ENCODE measurements around the gene GRID1.

The GRID1 gene

DNA sequence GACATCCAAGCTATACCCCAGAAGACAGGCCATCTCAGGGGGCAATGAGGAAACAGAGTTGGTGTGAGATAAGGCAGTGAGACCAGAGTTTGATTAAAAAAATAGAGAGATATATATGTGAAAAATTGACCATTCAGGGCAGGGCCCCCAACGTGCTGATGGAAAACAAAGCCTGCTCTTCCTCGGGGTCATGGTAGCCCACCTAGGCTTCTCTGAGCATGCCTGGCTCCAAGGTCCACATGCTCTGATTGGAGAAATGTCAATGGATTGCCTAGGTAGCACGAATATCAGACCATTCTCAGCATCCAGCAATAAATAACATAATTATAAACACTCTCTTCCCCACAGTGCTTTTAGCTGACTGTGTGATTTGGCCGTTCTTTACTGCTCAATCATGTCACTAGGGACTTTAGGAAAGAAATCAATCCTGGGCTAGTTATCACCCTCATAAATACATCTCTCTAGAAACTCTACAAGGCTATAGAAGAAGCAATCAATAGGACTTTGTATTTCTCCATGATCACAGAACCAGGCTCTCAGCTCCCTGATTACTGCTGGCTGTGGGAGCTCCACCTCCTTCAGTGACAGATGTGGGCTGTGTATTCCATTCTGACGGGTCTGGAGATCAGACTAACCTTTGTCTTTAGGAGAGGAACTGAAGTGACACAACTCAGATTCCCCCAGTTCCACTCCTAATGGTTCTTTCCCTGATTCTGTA, 766.4 kb downstream of the GRID1 start:
- no peak for DNase-seq

DNA sequence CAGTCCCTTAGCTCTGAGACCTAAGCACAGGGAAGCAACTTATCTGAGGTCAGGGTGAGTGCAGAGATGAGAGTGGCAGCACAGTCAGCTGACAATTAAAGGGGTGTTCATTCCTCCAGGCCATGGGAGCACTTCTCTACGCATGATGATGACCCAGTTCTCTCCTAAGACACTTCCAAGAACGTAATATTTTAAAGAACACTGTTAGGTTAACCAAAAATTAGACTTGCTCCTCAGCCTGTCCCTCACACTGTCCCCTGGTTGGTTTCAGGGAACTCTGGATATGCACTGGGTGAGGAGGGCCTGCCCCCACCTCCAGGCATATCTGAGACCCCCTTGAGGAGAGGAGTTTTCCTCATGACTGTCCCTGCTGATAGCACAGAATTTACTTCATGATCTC, 767.5 kb downstream of the GRID1 start:
- no peak for DNase-seq

DNA sequence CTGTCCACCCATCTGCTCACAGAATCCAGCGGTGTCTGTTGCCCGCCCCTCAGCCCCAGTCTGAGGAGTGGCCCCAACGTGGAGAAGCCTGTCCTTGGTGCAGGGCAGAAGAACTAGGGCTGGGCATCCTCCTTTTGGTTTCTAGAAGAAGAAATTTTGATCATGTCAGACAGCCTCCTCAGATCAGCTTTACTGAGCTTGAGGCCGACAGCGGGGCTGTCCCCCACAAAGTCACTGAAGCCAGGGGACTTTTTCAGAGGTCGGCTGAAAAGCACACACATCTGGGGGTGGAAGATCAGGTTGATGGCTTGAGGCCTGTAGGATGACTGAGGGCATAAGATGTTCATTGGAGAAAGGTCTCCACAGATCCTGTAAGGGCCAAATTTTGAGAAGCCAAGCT, 767.9 kb downstream of the GRID1 start:
- no peak for DNase-seq

DNA sequence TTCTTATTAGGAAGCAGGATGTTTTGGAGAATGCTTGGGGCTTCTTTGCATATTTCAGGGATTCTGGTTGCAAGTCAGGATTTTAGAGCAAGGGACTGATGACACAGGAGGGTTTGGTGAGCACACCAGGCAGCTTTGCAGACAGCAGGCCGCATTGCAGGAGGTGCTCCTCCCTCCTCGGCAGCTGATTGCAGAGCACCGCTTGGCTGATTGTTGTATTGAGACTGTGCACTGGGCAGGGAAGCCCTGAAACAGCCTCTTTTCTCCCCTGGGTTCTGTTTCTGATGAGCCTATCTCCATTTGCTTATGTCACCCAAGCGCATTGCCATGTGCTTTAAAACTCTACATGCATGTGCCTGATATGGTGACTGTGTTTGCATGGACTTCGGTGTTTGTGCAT, 769.6 kb downstream of the GRID1 start:
- no peak for DNase-seq

DNA sequence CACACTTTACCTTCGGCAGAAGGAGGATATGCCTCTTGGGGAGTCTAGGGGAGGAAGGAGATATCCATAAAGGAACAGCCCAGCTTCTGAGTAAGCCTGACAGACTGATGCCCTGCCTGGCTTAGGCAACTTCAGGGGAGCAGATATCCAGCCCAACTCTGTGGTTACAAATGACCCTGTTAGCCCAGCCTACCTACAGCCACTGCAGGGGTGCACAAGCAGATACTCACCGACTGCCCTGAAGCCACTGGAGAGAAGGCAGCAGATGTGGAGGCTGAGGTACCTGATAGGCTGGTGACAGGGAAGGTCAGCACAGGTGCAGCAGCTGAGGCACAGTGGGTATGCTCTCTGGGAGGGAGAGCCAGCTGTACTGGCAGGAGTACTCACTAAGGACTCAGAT, 770.2 kb downstream of the GRID1 start:
- DNase-seq = no peak

DNA sequence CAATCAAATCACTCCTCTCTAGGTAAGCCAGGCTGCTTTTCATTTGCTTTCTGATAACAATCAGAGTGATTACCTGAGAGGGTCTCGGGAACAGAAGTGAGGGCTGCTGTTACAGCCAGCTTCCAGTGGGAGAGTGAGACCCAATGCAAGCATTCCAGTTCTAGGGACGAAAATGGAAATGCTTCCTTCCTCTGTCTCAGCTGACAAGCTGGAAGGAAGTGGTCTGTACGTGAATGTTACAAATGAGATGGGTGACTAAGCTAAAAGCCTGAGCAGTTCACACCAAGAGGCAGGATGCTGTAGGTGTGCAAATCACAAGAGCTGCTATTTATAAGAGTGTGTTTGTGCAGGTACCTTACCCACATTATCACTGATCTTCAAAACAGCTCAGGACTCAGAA, 772.4 kb downstream of the GRID1 start:
- no peak for DNase-seq

DNA sequence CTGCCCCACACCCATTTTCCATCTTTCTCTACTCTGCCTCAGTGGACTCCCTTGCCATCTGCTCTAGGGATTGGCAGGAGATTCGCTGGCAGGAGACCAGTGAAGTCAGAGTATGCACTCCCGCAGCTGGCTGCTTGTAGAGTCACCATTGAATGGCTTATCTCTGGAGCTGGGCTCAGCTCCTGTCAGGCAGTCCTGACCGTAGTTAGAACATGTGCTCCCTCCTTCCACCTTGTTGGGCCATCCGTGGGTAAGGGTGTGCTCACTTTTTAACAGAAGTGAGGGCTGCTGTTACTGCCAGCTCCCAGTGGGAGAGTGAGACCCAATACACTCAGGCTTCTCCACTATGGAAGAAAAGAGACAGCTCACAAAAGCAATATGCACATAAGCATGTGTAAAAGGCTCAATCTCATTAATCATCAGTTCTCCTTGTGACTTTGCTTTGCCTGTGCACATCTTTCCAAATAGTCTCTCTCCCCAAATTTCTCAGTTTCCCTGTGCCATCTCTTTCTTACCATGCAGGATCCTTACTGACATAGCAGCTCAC, 773.3 kb downstream of the GRID1 start:
- DNase-seq = no peak

DNA sequence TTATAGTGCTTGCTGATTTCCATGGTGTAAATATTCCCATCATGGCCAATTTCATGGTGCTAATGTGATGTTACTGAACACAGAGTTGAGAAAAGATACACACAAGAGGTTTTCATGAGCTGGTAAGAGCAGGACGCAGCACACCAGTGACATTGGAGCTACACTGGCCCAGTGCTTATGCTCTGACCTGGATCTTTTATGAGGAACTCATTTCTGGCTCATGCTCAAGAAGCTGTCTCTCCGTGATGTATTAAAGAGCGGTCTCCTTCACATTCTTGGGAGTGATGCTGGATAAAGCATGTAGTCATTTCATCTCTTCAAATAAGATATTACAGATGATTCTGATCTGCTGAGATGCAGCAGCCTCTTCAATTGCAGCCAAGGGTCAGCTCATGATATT, 785.2 kb downstream of the GRID1 start:
- no peak for DNase-seq

DNA sequence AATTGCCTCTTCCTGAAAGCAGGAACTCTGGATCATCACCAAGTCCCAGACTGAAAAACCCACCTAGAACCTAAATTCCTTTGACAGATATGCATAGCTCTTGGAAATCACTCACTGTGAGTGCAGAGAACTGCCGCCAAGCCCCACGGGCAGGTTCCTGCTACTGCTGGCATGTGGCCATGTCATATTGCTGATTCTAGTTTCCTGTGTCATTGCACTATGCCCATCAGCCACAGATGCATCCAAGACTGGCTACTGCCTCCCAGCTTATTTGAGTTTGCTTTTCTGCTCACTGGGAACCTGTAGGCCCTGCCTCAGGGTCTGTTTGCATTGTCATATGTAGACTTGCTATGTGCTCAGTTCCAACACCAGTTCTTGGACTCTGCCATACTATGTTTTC, 786.0 kb downstream of the GRID1 start:
- DNase-seq = no peak

DNA sequence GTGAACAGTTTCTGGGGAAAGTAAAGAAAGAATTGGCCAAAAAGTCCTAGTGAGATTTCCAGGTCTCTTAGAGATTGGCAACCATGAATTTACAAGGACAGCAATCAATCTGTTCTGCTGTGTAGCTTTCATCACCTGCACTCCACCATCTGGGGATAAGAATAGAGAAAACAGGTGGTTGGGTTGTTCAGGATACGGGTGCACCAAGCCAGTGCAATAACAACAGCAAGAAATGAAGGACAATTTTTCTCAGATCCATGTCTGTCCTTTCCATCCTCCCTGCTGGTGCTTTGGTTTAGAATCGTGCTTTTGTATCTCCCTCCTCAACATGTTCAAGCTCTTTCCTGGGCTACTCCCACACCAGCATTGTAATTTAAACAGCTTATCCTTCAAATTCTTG, 787.7 kb downstream of the GRID1 start:
- DNase-seq = no peak

DNA sequence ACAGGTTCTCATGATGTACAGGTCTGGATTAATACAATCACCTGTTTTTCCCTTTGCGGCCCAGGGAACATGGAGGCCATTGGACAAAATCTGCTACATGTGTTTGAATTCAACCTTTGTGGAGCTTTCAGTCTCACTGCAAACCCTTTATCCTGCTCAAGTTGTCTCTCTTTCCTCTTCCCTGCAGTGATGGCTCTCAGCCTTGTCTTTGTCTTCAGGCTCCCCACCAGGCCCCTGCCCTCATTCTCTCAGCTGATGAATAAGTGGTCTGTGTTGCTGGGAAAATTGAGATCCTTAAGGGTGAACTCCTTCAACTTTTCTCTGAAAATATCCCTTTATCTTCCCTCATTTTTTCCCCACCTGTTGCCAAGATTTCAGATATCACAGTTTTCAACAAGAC, 791.2 kb downstream of the GRID1 start:
- no peak for DNase-seq

DNA sequence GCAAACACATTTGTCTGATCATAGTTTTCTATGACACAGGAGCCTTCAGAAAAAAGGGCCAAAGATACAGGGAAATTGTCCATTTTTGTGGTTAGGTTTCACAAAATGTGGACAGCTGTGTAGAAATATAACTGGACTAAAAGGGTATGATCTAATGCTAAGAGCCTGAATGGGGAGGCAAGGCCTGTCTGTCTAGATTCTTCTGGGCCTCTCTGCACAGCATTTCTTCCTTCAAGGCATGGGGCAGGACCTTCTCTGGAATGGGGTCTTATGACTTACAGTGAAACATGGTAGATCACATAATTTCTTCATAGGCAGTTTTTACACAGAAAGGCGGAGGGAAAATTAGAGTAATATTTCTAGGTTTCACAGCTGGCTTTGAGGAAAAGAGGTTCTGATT, 795.7 kb downstream of the GRID1 start:
- DNase-seq = no peak

DNA sequence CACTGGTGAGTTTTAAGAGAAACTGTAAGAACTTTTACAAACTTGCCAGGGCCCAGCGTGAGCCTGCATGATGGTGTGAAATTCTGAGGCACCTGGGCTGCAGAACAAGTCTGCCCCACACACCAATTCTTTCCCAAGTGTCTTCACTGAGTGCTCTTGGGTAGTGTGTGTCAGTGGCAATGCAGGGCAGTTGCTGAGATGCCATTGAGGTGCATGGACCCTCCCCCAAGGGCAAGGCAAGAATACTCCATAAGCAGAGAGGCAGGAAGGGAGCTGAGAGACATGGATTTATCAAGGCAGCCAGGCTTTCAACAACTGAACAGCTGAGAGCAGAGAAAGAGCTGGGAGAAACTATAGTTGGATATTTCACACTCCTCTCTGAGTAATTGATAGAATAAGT, 801.2 kb downstream of the GRID1 start:
- no peak for DNase-seq

DNA sequence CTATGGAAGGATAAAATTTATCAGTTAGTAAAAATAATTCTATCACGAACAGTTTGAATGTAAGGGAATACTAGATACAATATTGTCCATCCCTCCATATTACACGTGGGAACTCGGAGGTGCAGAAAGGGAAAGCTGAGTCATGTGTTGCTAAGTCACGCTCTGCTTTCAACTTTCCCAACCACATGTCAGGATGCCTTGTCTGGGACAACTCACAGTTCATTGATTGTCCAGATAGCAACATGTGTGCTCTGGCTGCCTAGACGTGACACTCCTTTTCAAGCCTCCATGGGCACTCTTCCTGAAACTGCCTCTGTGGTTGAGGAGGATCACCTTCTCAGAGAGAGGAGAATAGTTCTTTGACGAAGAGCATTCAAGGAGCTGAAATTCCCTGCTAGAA, 808.1 kb downstream of the GRID1 start:
- no peak for DNase-seq

DNA sequence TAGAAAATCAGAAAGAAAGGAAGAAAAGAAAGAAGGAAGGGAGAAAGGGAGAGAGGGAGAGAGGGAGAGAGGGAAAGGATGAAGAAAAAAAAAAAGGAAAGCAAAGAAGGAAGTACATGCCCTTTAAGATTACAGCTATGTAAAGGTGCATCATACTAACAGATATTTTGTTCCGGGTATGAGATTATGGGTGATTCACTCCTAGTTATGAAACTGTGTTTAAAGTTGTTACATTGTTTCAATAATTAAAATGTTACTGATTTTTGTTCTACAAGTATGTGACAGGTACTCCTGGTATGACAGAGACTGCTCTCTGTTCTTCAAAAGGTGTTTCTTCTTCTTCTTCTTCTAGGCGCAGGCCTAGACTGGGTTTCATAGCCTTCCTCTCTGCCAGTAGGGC, 808.9 kb downstream of the GRID1 start:
- DNase-seq = no peak

DNA sequence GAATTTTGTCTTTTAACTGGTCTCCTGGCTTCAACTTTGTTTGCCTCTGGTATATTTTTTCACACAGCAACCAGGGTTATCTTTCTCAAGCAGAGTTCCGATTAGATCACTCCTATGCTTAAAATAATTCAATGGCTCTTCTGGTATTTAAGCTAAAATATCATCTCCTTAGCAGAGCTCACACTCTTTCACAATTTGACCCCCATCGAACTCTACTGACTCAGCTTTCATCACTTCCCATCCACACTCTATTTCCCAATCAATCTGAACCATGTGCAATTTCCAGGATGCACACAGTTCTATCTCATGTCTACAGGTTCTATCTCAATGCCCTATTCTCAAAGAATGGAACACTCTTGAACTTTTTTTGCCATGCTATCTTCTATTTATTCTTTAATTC, 809.5 kb downstream of the GRID1 start:
- no peak for DNase-seq
